ENCODE measurements around the gene HOXC5. TPM values are rescaled to one million over a fixed set of nuclear protein-coding genes. Genes with fewer than 3 reads are reported as not detected.
A peak's percentile ranks its signal among the peaks of the same experiment; 100 is the strongest.

HOXC5 gene
- total RNA-seq, 1 donor from 2014 or later, result 0.50 TPM

GRCh38 chr12:54020591-54021405, 12.1 kb upstream of the HOXC5 start:
- TF ChIP-seq CTCF (IDR thresholded peaks at IDR 0.05; ENCODE audit: insufficient read depth, low read length, poor library complexity, severe bottlenecking), result no peak
- no peaks in the 10 kb centered on the region for H3K36me3 ChIP-seq (ENCODE audit: control insufficient read depth, insufficient read depth, low read length)
- peaks cover 13% of the 10 kb centered on the region for H3K27me3 ChIP-seq (ENCODE audit: control insufficient read depth, insufficient read depth, low read length)
- no peak for DNase-seq (ENCODE audit: low read depth)
- no peak overlapping the region for H3K4me3 ChIP-seq (ENCODE audit: low read depth, low read length)

GRCh38 chr12:54021432-54022013, 11.3 kb upstream of the HOXC5 start:
- peak; percentile 17 for TF ChIP-seq CTCF (IDR thresholded peaks at IDR 0.05; ENCODE audit: insufficient read depth, low read length, poor library complexity, severe bottlenecking)
- no peaks in the 10 kb centered on the region for H3K36me3 ChIP-seq (ENCODE audit: control insufficient read depth, insufficient read depth, low read length)
- DNase-seq (ENCODE audit: low read depth), result no peak
- H3K27me3 ChIP-seq (ENCODE audit: control insufficient read depth, insufficient read depth, low read length), result peaks cover 11% of the 10 kb centered on the region
- H3K4me3 ChIP-seq (ENCODE audit: low read depth, low read length), result no peak overlapping the region

GRCh38 chr12:54022960-54023884, 9.6 kb upstream of the HOXC5 start:
- Histone ChIP-seq H3K36me3 (ENCODE audit: control insufficient read depth, insufficient read depth, low read length) (no peaks in the 10 kb centered on the region), H3K27me3 (ENCODE audit: control insufficient read depth, insufficient read depth, low read length) (peaks cover 9% of the 10 kb centered on the region), H3K4me3 (ENCODE audit: low read depth, low read length) (no peak overlapping the region)
- DNase-seq (ENCODE audit: low read depth), result no peak
- TF ChIP-seq CTCF (IDR thresholded peaks at IDR 0.05; ENCODE audit: insufficient read depth, low read length, poor library complexity, severe bottlenecking), result no peak

- Histone ChIP-seq H3K27me3 (ENCODE audit: control insufficient read depth, insufficient read depth, low read length) (peaks cover 14% of the 10 kb centered on the region), H3K36me3 (ENCODE audit: control insufficient read depth, insufficient read depth, low read length) (no peaks in the 10 kb centered on the region), H3K4me3 (ENCODE audit: low read depth, low read length) (no peak overlapping the region)
- no peak for TF ChIP-seq CTCF (IDR thresholded peaks at IDR 0.05; ENCODE audit: insufficient read depth, low read length, poor library complexity, severe bottlenecking)
- no peak for DNase-seq (ENCODE audit: low read depth)
Observed at GRCh38 chr12:54024127-54024526, 8.7 kb upstream of the HOXC5 start.

GRCh38 chr12:54024581-54025305, 8.1 kb upstream of the HOXC5 start:
- Histone ChIP-seq H3K36me3 (ENCODE audit: control insufficient read depth, insufficient read depth, low read length) (no peaks in the 10 kb centered on the region), H3K4me3 (ENCODE audit: low read depth, low read length) (no peak overlapping the region), H3K27me3 (ENCODE audit: control insufficient read depth, insufficient read depth, low read length) (peaks cover 16% of the 10 kb centered on the region)
- DNase-seq (ENCODE audit: low read depth), result no peak
- TF ChIP-seq CTCF (IDR thresholded peaks at IDR 0.05; ENCODE audit: insufficient read depth, low read length, poor library complexity, severe bottlenecking), result no peak
